Activated naive CD8-positive, alpha-beta T cell treated with anti-CD3 and anti-CD28 coated beads, Interleukin-2, amount 50 U/mL, for 16 hours (primary cell): Measurements from ENCODE around the gene TCF7.

Source experiments
- DNase-seq: peaks from one replicate; pipeline ENCODE4 v3.0.0-alpha.2; 2020; ENCODE audit warnings: low read depth, low spot score

The TCF7 gene

GRCh38 chr5:134131165-134131564 is 16.7 kb downstream of the TCF7 start:
- no peak for DNase-seq

DNA sequence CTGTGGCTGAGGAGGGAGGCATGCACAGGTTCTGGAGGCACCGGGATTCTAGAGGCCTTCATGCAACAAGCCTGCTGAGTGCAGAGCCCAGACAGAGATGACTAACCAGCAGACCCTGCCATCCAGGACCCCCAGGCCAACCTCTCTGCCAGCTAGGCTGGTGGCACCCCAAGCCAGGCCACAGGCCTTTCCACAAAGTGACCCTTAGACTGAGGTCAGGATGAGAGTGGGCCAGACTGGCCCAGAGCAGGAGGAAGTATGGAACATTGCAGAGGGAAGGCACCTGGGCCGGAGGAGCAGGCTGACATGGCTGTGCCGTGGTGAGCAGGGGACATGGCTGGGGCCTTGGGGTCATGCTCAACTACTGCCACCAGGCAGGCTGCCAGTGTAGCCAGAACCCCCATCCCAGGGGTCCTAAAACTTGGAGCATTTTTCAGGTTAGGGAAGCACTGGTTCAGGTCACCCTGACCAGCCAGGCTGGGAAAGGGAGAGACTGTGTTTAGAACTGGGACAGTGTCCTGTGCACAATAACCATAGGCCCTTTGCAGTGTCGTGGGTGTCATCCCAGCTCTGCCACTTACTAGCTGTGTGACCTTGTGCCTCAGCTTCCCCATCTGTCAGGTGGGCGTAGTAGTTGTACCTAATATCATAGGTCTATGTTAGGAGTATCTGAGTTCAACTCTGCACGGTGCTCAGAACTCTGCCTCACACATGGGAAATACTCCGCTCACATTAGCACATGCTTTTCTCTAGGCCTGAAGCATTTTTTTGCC is 17.3 kb downstream of the TCF7 start:
- no peak for DNase-seq

- no peak for DNase-seq
Measured at GRCh38 chr5:134132372-134133187, 18.1 kb downstream of the TCF7 start.

GRCh38 chr5:134133188-134133994 is 18.9 kb downstream of the TCF7 start:
- no peak for DNase-seq

GRCh38 chr5:134133995-134134541 is 19.6 kb downstream of the TCF7 start:
- DNase-seq, result no peak

GRCh38 chr5:134135091-134135655 is 20.7 kb downstream of the TCF7 start:
- DNase-seq, result no peak

- no peak for DNase-seq
Measured at GRCh38 chr5:134136221-134136631, 21.7 kb downstream of the TCF7 start.

- no peak for DNase-seq
Measured at GRCh38 chr5:134136771-134137170, 22.3 kb downstream of the TCF7 start.

- no peak for DNase-seq
Measured at GRCh38 chr5:134138416-134139376, 24.2 kb downstream of the TCF7 start.

DNA sequence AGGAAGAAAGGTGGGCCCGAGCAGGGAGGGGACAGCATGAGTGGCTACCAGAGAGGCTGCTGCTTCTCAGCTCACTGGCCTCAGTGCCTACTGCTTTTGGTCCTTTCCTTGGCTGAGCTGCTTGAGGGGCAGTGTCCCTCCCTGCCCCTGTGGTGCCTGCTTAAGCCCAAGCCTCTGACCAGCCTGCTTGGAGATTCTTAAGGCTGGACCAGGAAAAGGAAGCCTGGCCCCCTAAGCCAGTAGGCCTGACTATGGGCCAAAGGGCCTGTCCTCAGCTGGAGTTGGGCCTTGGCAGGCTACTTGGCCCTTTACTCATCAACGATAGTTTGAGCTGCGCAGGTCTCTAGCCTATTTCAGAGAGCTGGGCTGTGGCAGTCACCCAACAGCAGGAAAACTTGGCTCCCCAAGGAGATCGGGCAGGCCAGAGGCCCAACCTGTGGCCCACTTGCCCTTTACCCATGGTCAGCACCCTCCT is 24.9 kb downstream of the TCF7 start:
- DNase-seq, result no peak

- no peak for DNase-seq
Measured at GRCh38 chr5:134139891-134140469, 25.5 kb downstream of the TCF7 start.

DNA sequence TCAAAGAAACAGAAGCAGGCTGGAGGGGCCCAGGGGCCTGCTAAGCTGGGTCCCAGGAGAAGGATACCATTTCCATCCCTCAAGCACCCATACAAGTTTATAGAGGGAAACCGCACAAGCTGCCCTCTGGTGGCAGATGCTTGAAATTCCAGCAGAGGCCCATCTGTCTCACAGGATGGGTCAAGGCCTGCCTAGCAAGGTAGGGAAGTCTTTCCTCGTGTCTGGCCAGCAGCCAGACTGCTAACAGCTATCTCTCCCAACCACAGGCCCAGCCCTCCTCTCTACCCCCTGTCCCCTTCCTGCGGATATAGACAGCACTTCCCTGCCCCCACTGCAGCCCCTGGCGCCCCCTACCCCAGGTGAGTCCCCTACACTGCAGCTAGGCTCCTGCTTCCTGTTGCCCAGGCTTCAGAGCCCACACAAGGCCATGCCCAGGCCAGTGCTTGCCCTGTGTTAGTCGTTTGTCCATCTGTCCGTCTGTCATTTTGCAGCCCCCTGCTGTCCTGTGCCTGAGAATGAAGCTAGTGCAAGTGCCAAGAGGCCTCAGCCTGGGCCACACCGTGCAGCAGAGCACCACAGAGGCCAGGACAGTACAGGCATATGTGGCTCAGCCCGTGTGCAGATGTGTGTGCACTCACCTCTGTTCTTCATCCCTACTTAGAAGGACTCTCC is 26.2 kb downstream of the TCF7 start:
- DNase-seq, result no peak

- no peak for DNase-seq
Measured at GRCh38 chr5:134141331-134142050, 27.0 kb downstream of the TCF7 start.

DNA sequence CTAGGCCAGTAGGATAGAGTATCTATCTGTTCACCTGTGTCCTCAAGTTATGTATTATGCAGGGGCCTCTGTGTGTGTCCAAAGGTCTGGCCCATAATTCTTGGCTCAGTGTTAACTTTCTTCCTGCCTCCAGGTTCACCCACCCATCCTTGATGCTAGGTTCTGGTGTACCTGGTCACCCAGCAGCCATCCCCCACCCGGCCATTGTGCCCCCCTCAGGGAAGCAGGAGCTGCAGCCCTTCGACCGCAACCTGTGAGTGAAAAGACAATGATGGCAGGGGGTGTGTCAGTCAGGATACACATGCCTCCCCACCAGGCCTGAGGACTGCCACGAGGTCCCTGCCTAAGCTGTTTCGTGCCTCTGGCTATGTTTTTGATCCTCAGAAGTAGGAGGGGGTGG is 27.6 kb downstream of the TCF7 start:
- no peak for DNase-seq

DNA sequence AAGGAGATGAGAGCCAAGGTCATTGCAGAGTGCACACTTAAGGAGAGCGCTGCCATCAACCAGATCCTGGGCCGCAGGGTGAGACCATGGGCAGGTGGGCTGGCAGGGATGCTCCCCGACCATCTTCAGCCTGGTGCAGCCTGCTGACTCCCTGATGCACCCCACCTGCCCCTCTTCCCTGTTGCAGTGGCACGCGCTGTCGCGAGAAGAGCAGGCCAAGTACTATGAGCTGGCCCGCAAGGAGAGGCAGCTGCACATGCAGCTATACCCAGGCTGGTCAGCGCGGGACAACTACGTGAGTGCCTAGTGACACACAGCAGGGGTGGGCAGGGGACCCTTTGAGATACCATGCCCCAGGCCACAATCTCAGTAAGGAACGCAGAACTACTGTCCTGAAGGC is 28.3 kb downstream of the TCF7 start:
- DNase-seq, result no peak

GRCh38 chr5:134143431-134143830 is 28.9 kb downstream of the TCF7 start:
- DNase-seq, result no peak

DNA sequence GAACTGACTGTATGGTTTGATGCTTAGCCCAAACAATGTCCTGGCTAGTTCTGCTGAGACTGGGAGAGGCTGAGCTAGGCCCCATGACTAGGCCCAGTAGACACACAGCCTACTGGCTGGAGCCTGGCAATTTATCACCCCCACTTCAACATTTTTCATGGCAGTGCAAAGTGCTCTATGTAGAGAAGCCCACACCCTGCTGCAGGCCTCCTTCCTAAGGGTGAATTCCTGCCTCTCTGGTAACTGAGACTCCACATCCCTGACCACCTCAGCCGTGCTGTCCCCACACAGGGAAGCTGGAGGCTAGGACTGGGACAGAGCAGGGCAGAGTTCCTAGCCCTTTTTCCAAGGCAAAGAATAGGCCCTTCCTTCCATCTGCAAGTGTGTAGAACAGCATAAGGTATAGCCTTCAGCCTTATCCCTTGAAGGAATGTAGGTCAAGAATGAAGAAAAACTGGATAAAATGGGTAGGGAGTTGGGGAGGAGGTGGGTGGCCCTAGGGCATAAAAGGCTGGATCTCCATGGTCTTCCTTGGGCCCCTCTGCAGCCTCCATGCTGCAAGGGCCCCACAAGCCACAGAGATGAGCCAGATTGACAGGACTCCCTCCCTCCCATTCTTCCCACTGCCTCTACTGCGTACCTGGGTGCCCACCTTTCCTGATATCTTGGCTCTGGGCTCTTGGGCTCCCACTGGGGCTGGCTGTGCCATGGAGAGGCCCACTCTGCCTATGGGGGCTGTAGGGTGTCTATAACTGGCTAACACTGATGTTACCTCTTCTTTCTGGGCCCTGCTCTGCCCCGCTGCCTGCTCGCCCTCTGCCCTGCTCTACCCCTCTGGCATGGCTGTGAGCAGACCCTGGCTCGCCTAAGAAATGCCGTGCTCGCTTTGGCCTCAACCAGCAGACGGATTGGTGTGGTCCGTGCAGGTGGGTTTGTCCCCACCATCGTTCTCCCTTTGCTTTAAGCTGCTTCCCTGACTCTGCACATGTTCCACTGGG is 29.8 kb downstream of the TCF7 start:
- DNase-seq, result no peak
